Activated CD8-positive, alpha-beta memory T cell treated with anti-CD3 and anti-CD28 coated beads for 48 hours (primary cell): ENCODE results near the gene ACVRL1.

ENCODE experiments used
- DNase-seq, 3 experiments: peaks; one replicate each; pipeline ENCODE4 v3.0.0-alpha.2; 2020; ENCODE audit warnings: low read depth in 2 of 3, low spot score in 2 of 3

Gene ACVRL1

DNA sequence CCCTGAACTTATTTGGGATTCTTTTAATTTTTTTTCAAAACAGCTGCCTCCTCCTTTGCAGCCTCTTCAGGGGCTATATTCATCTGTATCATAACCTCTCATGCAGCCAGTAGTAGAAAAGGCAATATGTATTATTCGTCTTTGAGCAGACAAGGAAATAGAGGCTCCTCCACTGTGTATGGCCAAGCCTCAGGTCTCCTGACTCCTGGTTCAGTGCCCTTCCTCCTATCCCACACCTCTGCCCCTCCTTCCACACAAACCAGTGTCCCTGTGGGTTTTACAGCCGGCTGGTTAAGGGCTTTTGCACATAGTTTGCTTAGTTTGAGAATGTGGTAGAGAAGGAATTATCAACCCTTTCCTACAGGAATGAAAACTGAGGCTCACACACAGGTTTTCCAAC is 8.8 kb upstream of the ACVRL1 start:
- no peak for DNase-seq

DNA sequence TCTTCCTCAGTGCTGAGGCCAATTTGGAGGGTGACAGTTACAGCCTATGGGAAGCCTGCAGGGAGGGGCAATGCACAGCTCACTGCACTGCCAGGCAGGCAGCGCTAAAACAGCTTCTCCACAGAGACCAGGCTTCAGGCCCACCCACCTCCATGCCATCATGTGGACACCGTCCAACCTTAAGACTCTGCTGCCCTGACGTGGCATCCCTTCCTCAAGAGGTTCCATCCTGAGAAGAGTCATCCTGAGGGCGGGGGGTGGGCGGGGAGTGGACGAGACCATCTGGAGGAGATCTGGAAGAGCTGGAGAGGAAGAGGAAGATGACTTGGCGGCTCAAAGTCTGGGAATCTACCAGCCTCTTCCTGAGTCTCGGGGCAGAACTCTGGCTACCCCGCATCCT is 8.4 kb upstream of the ACVRL1 start:
- no peak for DNase-seq

DNA sequence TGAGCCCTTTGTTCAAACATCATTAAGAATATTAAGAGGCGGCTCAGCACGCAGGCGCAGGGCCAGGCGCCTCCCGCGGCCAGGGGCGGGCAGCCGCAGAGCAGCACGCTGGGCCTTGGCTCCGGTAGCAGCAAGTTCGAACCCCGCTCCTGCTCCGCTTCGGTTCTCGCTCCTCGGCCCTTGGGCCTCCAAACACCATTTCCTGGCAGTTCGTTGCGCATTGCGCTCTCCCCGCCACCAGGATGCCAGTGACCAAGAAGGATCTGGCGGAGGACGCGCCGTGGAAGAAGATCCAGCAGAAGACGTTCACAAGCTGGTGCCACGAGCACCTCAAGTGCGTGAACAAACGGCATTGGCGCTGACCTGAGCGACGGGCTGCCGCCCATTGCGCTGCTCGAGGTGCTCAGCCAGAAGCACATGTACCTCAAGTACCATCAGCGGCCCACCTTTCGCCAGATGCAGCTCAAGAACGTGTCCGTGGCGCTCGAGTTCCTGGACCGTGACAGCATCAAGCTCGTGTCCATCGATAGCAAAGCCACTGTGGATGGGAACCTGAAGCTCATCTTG is 6.9 kb upstream of the ACVRL1 start:
- DNase-seq, result no peak

- DNase-seq, result no peak
These were observed 6.0 kb upstream of the ACVRL1 start for GRCh38 chr12:51901121-51901817.

GRCh38 chr12:51901881-51902280 is 5.4 kb upstream of the ACVRL1 start:
- no peak for DNase-seq

GRCh38 chr12:51904951-51905470 is 2.3 kb upstream of the ACVRL1 start:
- DNase-seq, result no peak

DNA sequence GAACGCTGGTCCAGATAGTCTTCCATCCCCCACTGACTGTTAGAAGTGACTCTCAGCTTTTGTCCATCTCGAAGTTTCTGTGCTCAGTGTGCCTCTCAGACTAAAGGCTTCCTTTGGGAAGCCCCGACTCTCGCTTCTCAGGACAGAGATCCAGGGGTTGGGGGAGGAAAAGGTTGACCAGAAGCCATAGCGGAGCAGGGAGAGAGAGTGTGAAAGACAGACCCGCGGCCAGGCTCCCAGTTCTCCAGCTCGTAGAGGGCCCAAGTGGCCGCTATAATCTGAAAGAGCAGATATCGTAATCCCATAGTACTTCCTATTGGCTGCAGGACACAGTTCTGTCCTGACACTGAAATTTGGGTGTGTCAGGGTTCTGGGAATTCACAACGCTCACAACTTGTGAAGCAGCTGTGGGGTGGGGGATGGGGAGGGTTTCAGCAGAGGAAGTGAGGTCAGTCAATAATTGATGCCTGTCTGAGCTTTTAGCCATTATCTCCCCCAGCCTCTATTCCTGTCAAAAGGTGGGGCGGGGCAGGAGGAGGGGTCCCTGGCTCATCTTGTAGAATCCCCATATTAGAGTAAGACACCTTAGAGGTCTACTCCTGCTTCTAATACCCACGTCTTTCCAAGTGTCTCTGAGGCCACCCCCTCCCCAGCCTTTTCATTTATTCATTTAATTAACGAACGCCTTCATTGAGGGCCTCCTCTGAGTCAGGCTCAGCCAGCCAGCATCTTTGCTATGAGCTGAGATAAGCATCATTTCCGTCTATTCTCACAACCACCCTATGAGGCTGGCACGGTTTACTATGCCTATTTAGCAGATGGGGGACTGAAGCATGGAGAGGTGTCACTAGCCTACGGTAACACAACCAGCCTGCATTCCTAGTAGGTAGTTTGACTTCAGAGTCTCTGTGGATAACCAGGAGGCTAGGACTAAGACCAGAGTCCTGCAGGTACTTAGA is 1.6 kb upstream of the ACVRL1 start:
- no peak for DNase-seq

DNA sequence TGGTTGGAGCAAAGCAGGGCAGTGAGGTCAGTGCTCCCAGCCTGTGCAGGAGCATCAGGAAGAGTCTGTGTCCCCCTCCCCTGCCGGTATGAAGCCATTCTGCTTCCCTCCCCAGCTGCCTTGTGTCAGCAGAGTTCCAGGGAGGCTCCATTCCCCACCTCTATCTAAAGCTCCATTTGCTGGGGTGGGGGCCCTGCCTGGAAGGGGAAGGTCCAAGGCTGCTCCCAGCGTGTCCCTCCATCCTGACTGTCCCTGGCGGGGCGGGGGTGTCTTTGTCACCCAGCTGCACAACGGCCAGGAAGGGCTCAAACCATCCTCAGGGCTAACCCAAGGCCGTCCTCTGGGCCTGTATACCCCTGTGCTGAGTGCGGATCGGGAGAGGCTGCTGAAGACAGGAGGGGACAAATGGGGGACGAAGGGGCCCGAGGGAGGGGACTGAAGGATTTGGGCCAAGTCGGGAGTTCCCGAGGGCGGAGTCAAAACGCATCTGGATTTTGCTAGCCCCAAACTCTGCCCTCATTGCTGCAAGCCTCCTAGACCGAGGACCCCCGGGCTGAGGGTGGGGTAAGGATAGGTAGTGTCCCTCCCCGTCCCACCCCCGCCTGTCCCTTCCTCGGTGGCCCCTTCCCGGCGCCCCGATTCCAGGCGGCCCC is 748 bp upstream of the ACVRL1 start:
- DNase-seq, result no peak

GRCh38 chr12:51907856-51908425 is 637 bp downstream of the ACVRL1 start:
- DNase-seq, result no peak

- DNase-seq, result no peak
These were observed 1.7 kb downstream of the ACVRL1 start for GRCh38 chr12:51908876-51909592.

DNA sequence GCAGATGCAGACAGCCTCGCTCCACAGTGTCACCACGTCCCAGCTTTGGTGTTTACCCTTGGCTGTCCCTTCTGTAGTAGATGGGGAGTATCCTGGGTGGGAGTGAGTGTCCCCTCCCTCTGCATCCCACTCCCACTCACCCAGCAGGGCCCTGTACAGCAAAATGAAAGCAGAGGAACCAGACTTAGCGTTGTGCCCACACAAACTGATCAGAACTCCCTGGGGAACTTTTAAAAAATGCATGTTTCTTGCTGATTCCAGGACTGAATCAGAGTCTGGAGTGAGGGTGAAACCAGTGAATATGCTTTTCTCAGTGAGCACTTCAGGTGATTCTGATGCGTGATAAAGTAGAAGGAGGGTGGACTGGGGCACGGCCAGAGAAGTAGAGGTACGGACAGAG is 2.9 kb downstream of the ACVRL1 start:
- DNase-seq, result no peak

DNA sequence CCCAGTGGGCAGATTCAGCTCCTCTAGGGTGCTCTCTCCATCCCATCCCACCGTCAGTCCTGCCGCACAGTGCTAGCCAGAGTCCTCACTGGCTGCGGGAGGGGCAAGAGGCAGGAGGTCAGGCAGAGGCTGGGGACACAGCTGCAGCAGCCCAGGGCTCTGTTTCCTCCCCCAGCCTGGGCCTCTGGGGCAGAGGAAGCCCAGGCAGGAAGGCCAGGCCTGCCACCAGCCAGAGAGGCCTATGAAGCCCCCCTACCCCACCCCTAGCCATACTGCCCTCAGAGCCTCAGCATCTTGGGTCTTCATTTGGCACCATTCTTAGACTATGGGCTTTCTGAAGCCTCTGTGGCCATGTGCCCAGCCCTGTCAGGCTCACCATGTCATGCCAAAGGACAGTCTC is 3.4 kb downstream of the ACVRL1 start:
- DNase-seq, result no peak

- DNase-seq, result no peak
These were observed 4.0 kb downstream of the ACVRL1 start for GRCh38 chr12:51911307-51911706.

GRCh38 chr12:51911788-51912711 is 4.7 kb downstream of the ACVRL1 start:
- DNase-seq, result no peak

DNA sequence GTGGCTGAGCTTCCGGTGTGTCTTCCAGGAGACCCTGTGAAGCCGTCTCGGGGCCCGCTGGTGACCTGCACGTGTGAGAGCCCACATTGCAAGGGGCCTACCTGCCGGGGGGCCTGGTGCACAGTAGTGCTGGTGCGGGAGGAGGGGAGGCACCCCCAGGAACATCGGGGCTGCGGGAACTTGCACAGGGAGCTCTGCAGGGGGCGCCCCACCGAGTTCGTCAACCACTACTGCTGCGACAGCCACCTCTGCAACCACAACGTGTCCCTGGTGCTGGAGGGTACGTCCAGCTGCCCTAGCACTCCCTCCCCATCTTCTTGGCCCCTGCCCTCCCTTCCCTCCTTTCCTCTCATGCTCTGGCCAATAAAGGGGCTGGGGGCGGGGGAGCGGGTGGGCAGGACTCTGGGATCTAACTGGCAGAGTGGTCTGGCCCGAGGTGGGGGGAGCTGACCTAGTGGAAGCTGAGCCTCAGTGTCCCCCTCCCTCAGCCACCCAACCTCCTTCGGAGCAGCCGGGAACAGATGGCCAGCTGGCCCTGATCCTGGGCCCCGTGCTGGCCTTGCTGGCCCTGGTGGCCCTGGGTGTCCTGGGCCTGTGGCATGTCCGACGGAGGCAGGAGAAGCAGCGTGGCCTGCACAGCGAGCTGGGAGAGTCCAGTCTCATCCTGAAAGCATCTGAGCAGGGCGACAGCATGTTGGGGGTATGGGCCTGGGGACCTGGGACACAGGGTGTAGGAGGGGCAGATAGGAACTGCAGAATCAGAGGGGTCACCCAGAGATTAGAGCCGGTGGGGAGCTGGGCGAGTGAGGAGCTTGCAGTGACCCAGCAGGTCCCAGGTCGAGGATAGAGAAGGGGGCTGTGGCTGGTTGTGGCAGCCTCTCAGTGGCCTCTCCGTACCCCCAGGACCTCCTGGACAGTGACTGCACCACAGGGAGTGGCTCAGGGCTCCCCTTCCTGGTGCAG is 6.0 kb downstream of the ACVRL1 start:
- DNase-seq, result no peak

GRCh38 chr12:51914034-51914923 is 7.0 kb downstream of the ACVRL1 start:
- no peak for DNase-seq

DNA sequence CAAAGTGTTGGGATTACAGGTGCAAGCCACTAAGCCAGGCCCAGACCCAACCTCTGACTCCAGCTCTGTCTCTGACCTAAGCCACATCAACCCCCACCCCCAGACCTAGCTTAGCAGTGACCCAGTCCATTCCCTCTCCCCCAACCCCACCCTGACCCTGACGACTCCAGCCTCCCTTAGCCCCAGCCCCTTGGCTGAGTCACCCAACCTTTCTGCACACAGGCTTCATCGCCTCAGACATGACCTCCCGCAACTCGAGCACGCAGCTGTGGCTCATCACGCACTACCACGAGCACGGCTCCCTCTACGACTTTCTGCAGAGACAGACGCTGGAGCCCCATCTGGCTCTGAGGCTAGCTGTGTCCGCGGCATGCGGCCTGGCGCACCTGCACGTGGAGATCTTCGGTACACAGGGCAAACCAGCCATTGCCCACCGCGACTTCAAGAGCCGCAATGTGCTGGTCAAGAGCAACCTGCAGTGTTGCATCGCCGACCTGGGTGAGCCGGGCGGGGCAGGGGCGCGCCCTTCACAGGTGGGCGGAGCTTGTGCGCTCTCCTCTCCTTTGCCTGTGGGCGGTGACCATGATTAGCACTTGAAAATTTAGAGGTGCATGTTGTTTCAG is 7.8 kb downstream of the ACVRL1 start:
- DNase-seq, result no peak
